ENCODE results near the gene ENAH.

DNA sequence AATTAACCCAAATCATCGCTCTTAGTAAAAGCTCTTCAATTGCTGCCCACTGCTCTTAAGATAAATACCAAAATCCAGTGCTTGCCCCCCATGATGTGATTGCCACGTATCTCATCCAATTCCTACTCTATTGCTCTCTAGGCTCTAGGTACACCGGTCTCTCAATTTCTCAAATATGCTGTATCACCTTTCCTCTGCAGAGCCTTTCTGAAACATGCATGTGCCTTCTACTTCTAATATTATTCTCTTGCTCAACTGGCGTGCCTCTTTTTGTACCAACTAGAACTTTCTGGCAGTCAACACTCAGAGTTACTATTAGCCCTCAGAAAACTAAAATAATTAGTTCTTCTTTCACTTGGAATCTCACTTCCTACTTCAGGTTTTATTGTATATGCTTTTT lies 113.3 kb downstream of the ENAH start:
- TF ChIP-seq TAF1 (IDR thresholded peaks at IDR 0.05; ENCODE audit: low read depth) (no peak), RAD21 (IDR thresholded peaks at IDR 0.05; ENCODE audit: low read depth) (no peak)

All from Ishikawa (cell line).